ENCODE results near the gene FREM2.

GRCh38 chr13:38700051-38700450 is 13.2 kb downstream of the FREM2 start:
- TF ChIP-seq EP300 (IDR thresholded peaks at IDR 0.05) (no peak), CTCF (IDR thresholded peaks at IDR 0.05) (no peak), POLR2AphosphoS5 (IDR thresholded peaks at IDR 0.05) (no peak), POLR2A (IDR thresholded peaks at IDR 0.05) (no peak)

Measured in sigmoid colon (tissue), 4 donors.